Activated CD4-positive, alpha-beta T cell treated with anti-CD3 and anti-CD28 coated beads for 36 hours (primary cell): ENCODE results near the gene HSD3B1. TPM values are rescaled to one million over a fixed set of nuclear protein-coding genes. Genes with fewer than 3 reads are reported as not detected.
"Not testable (repeated sequence)": the region's sequence is repeated elsewhere in the genome, so short reads cannot be mapped to it uniquely, and the experiment has no call there.

Source experiments
- ATAC-seq: fragments of 200-7000 bp; cut with Tn5 transposase; one replicate; pipeline ENCODE4 v1.10.0; 2021; ENCODE audit warnings: mild to moderate bottlenecking, moderate library complexity
- CTCF ChIA-PET: fragments of 350-600 bp; sonication (Branson Sonifier 250); formaldehyde crosslinking; loops from one replicate; lab custom pipeline; 2021; ENCODE audit warnings: antibody characterized with exemption; lab: Charles Lee
- POLR2A ChIA-PET: fragments of 350-600 bp; sonication (Branson Sonifier 250); formaldehyde crosslinking; loops from one replicate; lab custom pipeline; 2021; ENCODE audit warnings: antibody characterized with exemption, inconsistent platforms; lab: Charles Lee
- DNase-seq: peaks from one replicate; pipeline ENCODE4 v3.0.0-alpha.2; 2020
- H3K27ac Mint-ChIP-seq: one replicate; pipeline ENCODE4 v1.8.0; 2021; ENCODE audit warnings: mixed read lengths
- H3K27me3 Mint-ChIP-seq: one replicate; pipeline ENCODE4 v1.8.0; 2021; ENCODE audit warnings: mixed read lengths
- H3K36me3 Mint-ChIP-seq: one replicate; pipeline ENCODE4 v1.8.0; 2021; ENCODE audit warnings: low read depth, mixed read lengths
- H3K4me1 Mint-ChIP-seq: one replicate; pipeline ENCODE4 v1.8.0; 2021; ENCODE audit warnings: mixed read lengths
- H3K4me3 Mint-ChIP-seq: one replicate; pipeline ENCODE4 v1.8.0; 2021; ENCODE audit warnings: mild to moderate bottlenecking, moderate library complexity, mixed read lengths
- H3K9me3 Mint-ChIP-seq: one replicate; pipeline ENCODE4 v1.8.0; 2021; ENCODE audit warnings: low read depth, mixed read lengths
- intact Hi-C, 2 experiments: fragments of 100-400 bp; cut with DNase I in 1 of 2; cut with micrococcal nuclease in 1 of 2; formaldehyde crosslinking; loops; one replicate each; pipeline versions ENCODE4 v1.14.2 to v1.15.1; 2022 to 2024; cut with DNase I, micrococcal nuclease
- total RNA-seq, 2 experiments: library from RNA; stranded (reverse); gene quantifications; one replicate each; pipeline ENCODE4 v1.2.3, GENCODE V29; 2021

The HSD3B1 gene
- total RNA-seq, 2 experiments from 2014 or later: not detected

DNA sequence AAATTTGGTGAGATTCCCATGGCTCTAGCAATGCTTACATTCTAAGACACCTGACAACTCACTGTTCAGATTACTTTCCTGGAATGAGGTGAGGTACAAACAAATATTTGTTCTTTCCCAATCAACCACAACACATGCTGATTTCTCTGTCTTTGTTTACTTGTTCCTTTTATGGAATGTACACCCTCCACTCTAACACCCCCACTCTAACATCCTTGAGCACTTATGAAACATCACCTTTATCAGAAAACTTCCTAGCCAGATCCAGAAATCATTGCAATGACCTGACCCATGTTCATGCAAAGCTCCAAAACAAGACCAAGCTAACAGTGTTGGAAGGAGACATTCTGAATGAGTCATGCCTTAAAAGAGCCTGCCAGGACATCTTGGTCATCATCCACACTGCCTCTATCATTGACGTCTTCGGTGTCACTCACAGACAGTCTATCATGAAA, 35.5 kb downstream of the HSD3B1 start:
- H3K27ac Mint-ChIP-seq: no peak overlapping the region
- ChIA-PET CTCF (no interaction called here), POLR2A (interaction anchor here (0.7 kb wide), 1 partner anchor 264 kb away, joined by 7 read pairs; no protein-coding TSS in a partner anchor)
- no peak for DNase-seq
- no peak overlapping the region for H3K4me3 Mint-ChIP-seq
- no peak for ATAC-seq
- no peaks in the 10 kb centered on the region for H3K9me3 Mint-ChIP-seq
- H3K36me3 Mint-ChIP-seq: no peaks in the 10 kb centered on the region
- intact Hi-C loops: loop anchor here in 1 of 2 experiments (10.0 kb wide), 1 partner anchor 258 kb away; no protein-coding TSS in a partner anchor
- H3K27me3 Mint-ChIP-seq: peaks cover 19% of the 10 kb centered on the region
- no peaks in the 10 kb centered on the region for H3K4me1 Mint-ChIP-seq

DNA sequence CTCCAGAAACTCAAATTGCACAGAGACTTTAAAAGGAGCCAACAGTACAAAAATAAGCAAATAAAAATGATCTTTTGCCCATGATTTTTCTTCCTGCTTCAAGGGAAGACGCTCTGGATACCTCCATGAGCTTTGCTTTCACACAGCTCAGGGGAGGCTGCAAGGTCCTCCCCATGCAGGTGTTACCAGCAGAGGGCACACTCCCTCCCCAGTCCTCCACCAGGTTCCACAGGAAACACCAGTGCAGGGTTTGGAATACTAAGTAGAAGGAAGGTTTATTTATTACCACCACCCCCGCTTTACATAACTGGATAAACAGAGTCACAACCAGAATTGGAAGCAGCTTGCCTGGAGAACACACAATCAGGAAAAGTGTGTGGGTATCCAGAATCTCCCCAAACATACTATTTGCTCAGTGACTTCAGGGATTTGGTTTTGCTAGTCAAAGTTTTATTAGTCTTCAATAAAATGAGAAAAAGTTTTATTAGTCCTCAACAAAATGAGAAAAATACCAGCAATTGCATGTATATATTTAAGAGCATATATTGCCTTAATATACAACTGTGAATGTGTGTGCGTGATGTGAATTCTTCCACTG, 37.3 kb downstream of the HSD3B1 start:
- ATAC-seq (no peak), DNase-seq (peak; percentile 26)
- no peak overlapping the region for H3K4me3 Mint-ChIP-seq
- no peaks in the 10 kb centered on the region for H3K4me1 Mint-ChIP-seq
- no peaks in the 10 kb centered on the region for H3K9me3 Mint-ChIP-seq
- intact Hi-C loops: loop anchor here in 1 of 2 experiments (10.0 kb wide), 1 partner anchor 259 kb away; no protein-coding TSS in a partner anchor
- no peaks in the 10 kb centered on the region for H3K36me3 Mint-ChIP-seq
- POLR2A ChIA-PET: no interaction called here
- CTCF ChIA-PET: no interaction called here
- no peak overlapping the region for H3K27ac Mint-ChIP-seq
- peaks cover 17% of the 10 kb centered on the region for H3K27me3 Mint-ChIP-seq

DNA sequence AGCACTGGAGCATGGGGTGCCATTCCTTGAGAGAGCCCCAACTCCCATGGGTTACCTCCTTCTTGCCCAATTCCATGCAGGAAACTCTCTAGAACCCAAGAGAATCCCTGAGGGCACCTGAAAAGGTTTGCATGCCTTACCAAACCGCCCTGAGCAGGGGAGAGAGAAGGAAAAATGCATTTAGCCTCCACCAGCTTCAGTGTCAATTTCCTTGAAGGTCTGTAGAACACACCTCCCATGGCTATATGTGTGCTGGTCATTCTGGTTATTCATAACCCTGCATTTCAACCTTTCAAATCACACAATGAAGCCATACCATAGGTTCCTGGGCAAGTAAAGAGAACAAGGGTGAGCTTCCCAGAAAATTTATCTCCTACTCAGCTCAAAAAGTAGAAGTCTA, 39.6 kb downstream of the HSD3B1 start:
- no peaks in the 10 kb centered on the region for H3K4me1 Mint-ChIP-seq
- H3K36me3 Mint-ChIP-seq: no peaks in the 10 kb centered on the region
- intact Hi-C loops: loop anchor here in 1 of 2 experiments (10.0 kb wide), 1 partner anchor 262 kb away; no protein-coding TSS in a partner anchor
- H3K4me3 Mint-ChIP-seq: no peak overlapping the region
- DNase-seq: no peak
- no peaks in the 10 kb centered on the region for H3K9me3 Mint-ChIP-seq
- CTCF ChIA-PET: interaction anchor here (0.7 kb wide), 1 partner anchor 165 kb away, joined by 3 read pairs; no protein-coding TSS in a partner anchor
- no peak overlapping the region for H3K27ac Mint-ChIP-seq
- no peak for ATAC-seq
- peaks cover 17% of the 10 kb centered on the region for H3K27me3 Mint-ChIP-seq
- POLR2A ChIA-PET: no interaction called here

DNA sequence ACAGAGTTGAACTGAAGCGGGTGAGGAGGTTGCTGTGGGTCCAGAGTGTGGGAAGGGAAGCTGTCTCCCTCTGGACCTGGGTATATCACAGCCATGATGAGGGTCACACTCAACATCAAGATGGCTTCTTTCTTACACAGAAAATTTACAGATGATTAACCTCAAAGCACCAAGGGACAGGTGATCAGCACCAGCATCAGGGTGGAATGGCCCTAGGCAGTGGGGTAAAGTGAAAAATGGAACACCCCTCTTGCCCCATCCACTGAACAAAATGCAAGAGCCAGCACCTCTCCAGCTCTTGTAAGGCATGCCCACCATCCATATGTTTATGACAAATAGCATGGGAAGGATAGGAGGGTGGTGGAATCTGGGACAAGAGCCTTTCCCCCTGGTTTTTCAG, 40.3 kb downstream of the HSD3B1 start:
- Mint-ChIP-seq H3K36me3 (no peaks in the 10 kb centered on the region), H3K27ac (no peak overlapping the region), H3K9me3 (no peaks in the 10 kb centered on the region), H3K4me1 (no peaks in the 10 kb centered on the region), H3K4me3 (no peak overlapping the region), H3K27me3 (peaks cover 17% of the 10 kb centered on the region)
- POLR2A ChIA-PET: no interaction called here
- CTCF ChIA-PET: no interaction called here
- DNase-seq (no peak), ATAC-seq (no peak)
- intact Hi-C loops: loop anchor here in 1 of 2 experiments (10.0 kb wide), 1 partner anchor 263 kb away; no protein-coding TSS in a partner anchor

DNA sequence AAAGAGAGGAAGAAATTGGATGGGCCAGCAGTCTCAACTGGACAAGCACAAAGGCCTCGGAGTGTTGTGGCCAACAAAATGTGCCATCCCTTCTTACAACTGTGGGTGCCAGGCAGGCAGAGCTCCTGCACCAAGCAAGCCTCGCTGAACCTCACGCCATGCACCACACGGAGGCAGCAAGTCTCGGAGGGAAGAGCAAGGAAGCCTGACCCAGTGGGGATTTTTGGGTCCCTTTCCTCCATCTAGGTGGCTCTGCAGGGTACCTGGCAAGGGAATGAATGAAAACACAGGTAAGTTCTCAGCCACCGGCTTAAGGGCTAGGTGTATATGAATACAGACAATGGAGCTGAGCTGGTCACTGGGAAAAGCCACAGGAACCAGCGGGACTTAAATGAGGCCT, 40.8 kb downstream of the HSD3B1 start:
- Mint-ChIP-seq H3K27ac (no peak overlapping the region), H3K27me3 (peaks cover 12% of the 10 kb centered on the region), H3K36me3 (no peaks in the 10 kb centered on the region), H3K9me3 (no peaks in the 10 kb centered on the region), H3K4me3 (no peak overlapping the region), H3K4me1 (no peaks in the 10 kb centered on the region)
- DNase-seq (no peak), ATAC-seq (no peak)
- POLR2A ChIA-PET: no interaction called here
- CTCF ChIA-PET: no interaction called here
- intact Hi-C loops: loop anchor here in 1 of 2 experiments (10.0 kb wide), 1 partner anchor 263 kb away; no protein-coding TSS in a partner anchor

DNA sequence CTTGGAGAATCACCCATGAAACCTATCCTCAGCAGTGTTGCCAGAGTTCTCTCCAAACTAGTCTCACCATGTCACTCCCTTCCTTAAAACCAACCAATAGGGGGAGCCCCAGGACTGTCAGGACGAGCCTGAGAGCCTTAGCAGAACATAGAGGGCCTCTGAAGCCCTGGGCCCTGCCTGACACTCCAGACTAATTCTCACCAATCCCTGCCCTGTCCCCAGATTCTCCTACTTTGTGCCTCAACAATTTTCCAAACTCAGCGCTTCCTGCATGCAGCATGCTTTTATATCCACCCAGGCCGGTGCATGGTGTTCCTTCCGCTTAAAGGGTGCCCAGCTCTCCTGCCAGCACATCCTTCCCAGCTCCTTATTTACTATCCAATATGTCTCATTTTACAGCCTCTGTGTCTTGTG, 42.7 kb downstream of the HSD3B1 start:
- H3K27me3 Mint-ChIP-seq: peaks cover 4% of the 10 kb centered on the region
- H3K36me3 Mint-ChIP-seq: no peaks in the 10 kb centered on the region
- no peaks in the 10 kb centered on the region for H3K9me3 Mint-ChIP-seq
- H3K4me1 Mint-ChIP-seq: no peaks in the 10 kb centered on the region
- intact Hi-C loops: loop anchor here in 1 of 2 experiments (10.0 kb wide), 2 partner anchors 65 to 265 kb away; no protein-coding TSS in a partner anchor
- ATAC-seq (peak; percentile 53), DNase-seq (peak; percentile 46)
- no peak overlapping the region for H3K27ac Mint-ChIP-seq
- no peak overlapping the region for H3K4me3 Mint-ChIP-seq
- ChIA-PET CTCF (interaction anchor here (0.5 kb wide), 1 partner anchor 1094 kb away, joined by 3 read pairs; no protein-coding TSS in a partner anchor), POLR2A (no interaction called here)

DNA sequence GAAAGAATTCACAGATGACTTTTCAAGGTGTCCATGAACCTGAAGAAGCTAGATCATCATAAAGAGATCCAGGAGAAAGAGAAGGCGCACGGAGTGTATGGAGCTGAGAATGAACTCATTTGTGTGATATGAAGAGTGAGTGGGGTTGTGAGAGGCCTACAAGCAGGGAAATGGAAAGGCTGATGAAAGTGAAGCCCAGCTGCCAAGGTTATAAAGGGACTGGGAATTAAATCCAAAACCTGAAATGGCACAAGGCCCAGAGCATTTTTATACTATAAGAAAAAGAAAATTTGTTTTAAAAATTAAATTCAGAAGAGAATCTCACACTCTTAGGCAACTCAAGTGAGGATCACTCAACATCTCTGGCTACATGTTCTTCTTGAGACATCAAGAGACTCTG, 43.4 kb downstream of the HSD3B1 start:
- Mint-ChIP-seq H3K4me1 (no peaks in the 10 kb centered on the region), H3K36me3 (no peaks in the 10 kb centered on the region), H3K27ac (no peak overlapping the region), H3K27me3 (peaks cover 4% of the 10 kb centered on the region), H3K4me3 (no peak overlapping the region), H3K9me3 (no peaks in the 10 kb centered on the region)
- DNase-seq: no peak
- intact Hi-C loops: loop anchor here in 1 of 2 experiments (10.0 kb wide), 1 partner anchor 64 kb away; no protein-coding TSS in a partner anchor
- no peak for ATAC-seq
- ChIA-PET POLR2A (no interaction called here), CTCF (no interaction called here)

DNA sequence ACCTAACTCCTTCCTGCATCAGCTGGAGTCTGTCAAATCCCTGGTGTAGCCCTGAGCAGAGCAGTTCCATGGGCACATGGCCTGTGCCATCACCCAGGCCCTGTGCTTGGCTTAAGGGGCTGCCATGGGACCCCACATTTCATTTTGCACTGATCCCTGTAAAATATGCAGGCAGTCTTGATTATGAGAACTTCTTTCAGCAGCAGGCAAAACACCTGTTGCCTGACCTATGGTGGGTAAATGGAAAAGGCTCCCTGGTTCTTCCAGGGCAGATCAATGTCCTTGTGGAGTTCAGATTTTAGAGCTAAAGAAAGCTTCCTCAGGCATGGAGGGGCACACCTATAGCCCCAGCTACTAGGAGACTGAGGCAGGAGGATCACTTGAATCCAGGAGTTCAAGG, 44.2 kb downstream of the HSD3B1 start:
- intact Hi-C loops: loop anchor here in 1 of 2 experiments (10.0 kb wide), 1 partner anchor 64 kb away; no protein-coding TSS in a partner anchor
- Mint-ChIP-seq H3K9me3 (no peaks in the 10 kb centered on the region), H3K36me3 (no peaks in the 10 kb centered on the region), H3K27ac (no peak overlapping the region), H3K4me1 (no peaks in the 10 kb centered on the region), H3K27me3 (peaks cover 4% of the 10 kb centered on the region), H3K4me3 (no peak overlapping the region)
- no peak for ATAC-seq
- POLR2A ChIA-PET: no interaction called here
- CTCF ChIA-PET: no interaction called here
- no peak for DNase-seq

DNA sequence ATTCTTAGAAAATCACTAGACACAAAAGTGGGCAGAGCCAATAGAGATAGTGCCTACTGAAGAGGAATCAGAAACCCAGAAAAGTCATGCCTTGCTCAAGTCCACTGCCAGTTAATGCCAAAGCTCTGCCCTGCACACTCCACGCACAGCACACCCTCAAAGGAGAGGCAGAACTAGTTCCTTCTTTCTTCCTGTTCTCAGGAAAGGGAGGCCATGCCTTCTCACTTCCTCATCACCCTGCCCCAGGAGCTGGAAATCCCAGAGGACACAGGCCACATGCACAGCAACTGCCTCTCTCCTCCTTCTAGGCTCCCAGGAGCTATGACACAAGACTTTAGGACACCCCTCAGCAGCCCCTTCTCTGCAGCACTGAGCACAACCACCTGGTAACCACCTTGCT, 45.6 kb downstream of the HSD3B1 start:
- CTCF ChIA-PET, H3K27me3 Mint-ChIP-seq, H3K4me1 Mint-ChIP-seq, DNase-seq, POLR2A ChIA-PET, H3K27ac Mint-ChIP-seq, ATAC-seq, H3K4me3 Mint-ChIP-seq, H3K36me3 Mint-ChIP-seq, H3K9me3 Mint-ChIP-seq: not testable (repeated sequence)
- intact Hi-C loops: loop anchor here in 1 of 2 experiments (10.0 kb wide), 1 partner anchor 62 kb away; no protein-coding TSS in a partner anchor

DNA sequence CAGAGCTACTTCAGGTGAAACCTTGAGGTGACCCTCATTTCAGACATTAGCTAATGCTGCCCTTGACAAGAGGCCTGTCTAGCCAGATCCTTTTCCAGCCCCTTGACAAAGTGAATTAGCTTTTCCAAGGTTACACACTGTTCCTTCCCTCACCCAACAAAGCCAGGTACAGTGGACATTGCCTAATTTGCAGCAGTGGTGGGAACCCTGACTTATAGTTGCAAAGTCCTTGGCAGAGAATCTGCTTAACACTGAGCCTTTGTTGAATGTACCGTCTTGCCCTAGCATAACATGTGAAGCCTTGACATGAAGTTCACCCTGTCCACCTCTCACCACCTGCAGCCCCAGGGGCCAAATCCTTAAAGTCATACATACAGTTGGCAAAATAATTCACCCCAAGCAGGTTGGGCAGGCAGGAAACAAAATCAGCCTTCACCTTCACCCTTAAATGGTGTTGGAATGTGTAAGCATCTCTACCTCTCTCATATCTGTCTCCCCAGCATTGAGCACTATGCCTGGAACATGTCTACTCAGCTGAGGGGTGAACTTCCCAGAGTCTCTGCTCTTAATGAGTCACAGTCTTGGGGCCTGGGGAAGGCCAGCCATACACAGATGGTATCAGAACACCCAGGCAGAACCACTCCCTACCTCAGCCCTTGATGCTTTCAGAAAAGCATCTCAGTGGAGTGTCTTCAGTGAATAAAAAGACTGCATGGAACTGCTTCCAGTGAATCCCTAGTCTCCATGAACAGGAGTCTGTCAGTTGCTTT, 46.5 kb downstream of the HSD3B1 start:
- H3K4me3 Mint-ChIP-seq, H3K9me3 Mint-ChIP-seq, CTCF ChIA-PET, DNase-seq, H3K4me1 Mint-ChIP-seq, ATAC-seq, H3K36me3 Mint-ChIP-seq, H3K27me3 Mint-ChIP-seq, H3K27ac Mint-ChIP-seq, POLR2A ChIA-PET: not testable (repeated sequence)
- intact Hi-C loops: loop anchor here in 1 of 2 experiments (10.0 kb wide), 1 partner anchor 61 kb away; no protein-coding TSS in a partner anchor

DNA sequence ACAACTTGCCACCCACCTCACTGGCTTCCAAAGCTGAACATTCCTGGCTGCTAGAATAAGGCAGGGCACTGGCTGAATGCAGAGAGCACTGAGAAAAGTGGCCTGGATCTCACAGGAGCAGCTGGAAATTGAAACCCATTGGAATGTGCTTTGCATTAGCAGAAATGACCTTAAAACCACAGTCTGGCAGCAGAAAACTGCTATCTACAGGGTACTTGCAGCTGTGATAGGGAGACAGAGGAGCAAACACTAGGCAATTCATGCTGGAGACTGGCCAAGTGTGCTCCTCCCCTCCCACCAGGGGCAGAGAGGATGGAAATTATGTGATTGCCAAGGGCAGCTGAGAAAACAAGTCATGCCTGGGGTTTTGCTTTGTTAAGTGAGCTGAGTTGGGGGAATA, 47.2 kb downstream of the HSD3B1 start:
- CTCF ChIA-PET: no interaction called here
- intact Hi-C loops: loop anchor here in 1 of 2 experiments (10.0 kb wide), 1 partner anchor 61 kb away; no protein-coding TSS in a partner anchor
- no peak overlapping the region for H3K27ac Mint-ChIP-seq
- no peaks in the 10 kb centered on the region for H3K9me3 Mint-ChIP-seq
- H3K27me3 Mint-ChIP-seq: no peaks in the 10 kb centered on the region
- POLR2A ChIA-PET: no interaction called here
- no peaks in the 10 kb centered on the region for H3K4me1 Mint-ChIP-seq
- DNase-seq: no peak
- ATAC-seq: no peak
- H3K4me3 Mint-ChIP-seq: no peak overlapping the region
- H3K36me3 Mint-ChIP-seq: no peaks in the 10 kb centered on the region
